Right renal pelvis (tissue), 4 donors: ENCODE results near the gene SERF2. TPM values are rescaled to one million over a fixed set of nuclear protein-coding genes. Genes with fewer than 3 reads are reported as not detected.
"Not testable (repeated sequence)": the region's sequence is repeated elsewhere in the genome, so short reads cannot be mapped to it uniquely, and the experiment has no call there.

Experiments
- DNase-seq, 4 donors: peaks; one replicate each; pipeline ENCODE4 v3.0.0-alpha.2; 2013; ENCODE audit warnings: low read depth in 4 of 4, low spot score in 3 of 4, missing footprints in 1 of 4
- polyA plus RNA-seq, 4 donors: library from polyadenylated mRNA; unstranded; fragments of 120-200 nt; gene quantifications; one replicate each; pipeline ENCODE4 v1.2.1, GENCODE V29; 2013; ENCODE audit not compliant: insufficient read length in 4 of 4

The SERF2 gene
- polyA plus RNA-seq, 4 donors: 602 to 717 (median 629) TPM

DNA sequence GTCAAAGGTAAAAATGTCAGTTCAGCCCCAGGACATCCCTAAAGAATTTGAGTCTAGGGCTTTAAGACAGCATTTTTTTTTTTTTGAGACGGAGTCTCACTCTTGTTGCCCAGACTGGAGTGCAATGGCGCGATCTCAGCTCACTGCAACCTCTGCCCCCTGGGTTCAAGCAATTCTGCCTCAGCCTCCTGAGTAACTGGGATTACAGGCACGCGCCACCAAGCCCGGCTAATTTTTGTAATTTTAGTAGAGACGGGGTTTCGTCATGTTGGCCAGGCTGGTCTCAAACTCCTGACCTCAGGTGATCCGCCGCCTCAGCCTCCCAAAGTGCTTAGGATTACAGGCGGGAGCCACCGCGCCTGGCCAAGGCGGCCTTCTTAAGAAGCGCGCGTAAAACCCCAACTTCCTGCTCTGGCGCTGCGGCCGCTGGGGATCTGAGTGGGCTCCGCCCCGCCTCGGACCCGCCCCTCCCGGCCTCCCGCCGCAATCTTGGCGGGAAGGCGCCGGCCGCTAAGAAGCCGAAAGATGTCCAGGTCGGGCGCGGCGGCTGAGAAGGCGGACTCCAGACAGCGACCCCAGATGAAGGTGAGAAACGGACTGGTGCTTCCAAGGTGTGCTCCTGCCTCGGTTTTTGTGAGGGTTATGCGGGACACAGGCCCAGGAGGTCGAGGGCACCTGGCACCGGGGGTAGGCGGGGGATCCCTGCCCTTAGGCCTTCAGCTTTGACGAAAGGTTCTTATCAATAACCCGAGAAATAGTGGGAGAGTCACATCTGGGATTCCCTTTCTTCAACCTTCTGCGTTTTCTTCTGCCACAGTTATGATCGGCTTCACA, 34.6 kb downstream of the SERF2 start, which contains the start of gene WDR76:
TSS of gene WDR76 (plus strand) at position 495 of the 834 bp plus-strand sequence. CDS start at position 526, 31 bp downstream.
- peak; percentile 55 to 65 (median 61) for DNase-seq

- no peak for DNase-seq
These were observed 36.0 kb downstream of the SERF2 start for GRCh38 chr15:43828061-43828657.

DNA sequence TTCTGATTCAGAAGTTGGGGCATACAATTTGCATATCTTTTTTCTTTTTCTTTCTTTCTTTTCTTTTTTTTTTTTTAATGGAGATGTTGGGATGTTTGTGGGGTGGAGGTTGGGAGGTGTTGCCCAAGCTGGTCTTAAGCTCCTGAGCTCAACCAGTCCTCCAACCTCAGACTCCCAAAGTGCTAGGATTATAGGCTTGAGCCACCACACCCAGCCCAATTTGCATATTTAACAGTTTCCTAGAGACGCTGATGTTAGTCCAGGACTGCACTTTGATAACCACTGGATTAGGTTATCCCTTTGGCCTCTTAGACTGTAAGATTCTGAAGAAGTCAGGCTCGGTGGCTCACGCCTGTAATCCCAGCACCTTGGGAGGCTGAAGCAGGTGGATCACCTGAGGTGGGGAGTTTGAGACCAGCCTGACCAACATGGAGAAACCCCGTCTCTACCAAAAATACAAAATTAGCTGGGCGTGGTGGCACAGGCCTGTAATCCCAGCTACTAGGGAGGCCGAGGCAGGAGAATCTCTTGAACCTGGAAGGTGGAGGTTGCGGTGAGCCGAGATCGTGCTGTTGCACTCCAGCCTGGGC, 37.9 kb downstream of the SERF2 start:
- DNase-seq: not testable (repeated sequence)

DNA sequence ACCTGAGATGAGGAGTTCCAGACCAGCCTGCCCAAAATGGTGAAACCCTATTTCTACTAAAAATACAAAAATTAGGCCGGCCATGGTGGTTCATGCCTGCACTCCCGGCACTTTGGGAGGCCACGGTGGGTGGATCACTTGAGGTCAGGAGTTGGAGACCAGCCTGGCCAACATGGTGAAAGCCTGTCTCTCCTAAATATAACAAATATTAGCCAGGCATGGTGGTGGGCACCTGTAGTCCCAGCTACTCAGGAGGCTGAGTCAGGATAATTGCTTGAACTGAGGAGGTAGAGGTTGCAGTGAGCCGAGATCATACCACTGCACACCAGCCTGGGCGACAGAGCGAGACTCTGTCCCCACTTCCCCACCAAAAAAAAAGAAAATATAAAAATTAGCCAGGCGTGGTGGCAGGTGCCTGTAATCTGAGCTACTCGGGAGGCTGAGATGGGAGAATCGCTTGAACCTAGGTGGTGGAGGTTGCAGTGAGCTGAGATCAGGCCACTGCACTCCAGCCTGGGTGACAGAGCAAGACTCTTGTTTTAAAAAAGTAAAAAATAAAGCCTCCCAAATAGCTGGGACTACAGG, 38.7 kb downstream of the SERF2 start:
- not testable (repeated sequence) for DNase-seq

GRCh38 chr15:43831519-43832052, 39.5 kb downstream of the SERF2 start:
- not testable (repeated sequence) for DNase-seq

GRCh38 chr15:43832485-43832884, 40.4 kb downstream of the SERF2 start:
- DNase-seq: not testable (repeated sequence)

DNA sequence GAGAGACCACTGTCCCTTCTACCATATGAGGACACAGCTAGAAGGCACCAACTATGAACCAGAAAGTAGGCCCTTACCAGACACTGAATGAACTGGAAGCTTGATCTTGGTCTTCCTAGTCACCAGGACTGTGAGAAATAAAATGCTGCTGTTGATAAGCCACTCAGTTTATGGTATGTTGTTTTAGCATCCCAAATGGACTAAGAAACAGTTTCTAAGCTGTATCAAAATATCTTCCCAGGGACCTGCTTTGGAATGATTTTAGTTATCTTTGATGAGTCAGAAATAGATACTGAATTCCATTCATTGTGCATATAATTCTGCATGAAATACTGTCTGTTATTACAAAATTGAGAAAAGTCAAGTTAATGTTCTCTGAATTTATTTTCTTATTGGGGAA, 53.3 kb downstream of the SERF2 start:
- no peak for DNase-seq

Other genes starting within 250 kb of the SERF2 start
- 10 to 100 TPM; 19.3 to 24.8 (median 22.8) TPM for gene PPIP5K1, start 202.1 kb upstream of the SERF2 start, polyA plus RNA-seq
- gene CKMT1B, start 198.3 kb upstream of the SERF2 start, polyA plus RNA-seq: 1 to 10 TPM; 2.5 to 4.2 (median 3.1) TPM
- 1 to 10 TPM in 2 of 4 donors, under 1 TPM in 2; 0.35 to 1.7 (median 0.92) TPM for gene STRC, start 173.5 kb upstream of the SERF2 start, polyA plus RNA-seq
- 1 to 10 TPM; 2.1 to 6.9 (median 4.2) TPM for gene CATSPER2, start 143.5 kb upstream of the SERF2 start, polyA plus RNA-seq
- gene CKMT1A, start 98.5 kb upstream of the SERF2 start, polyA plus RNA-seq: 1 to 10 TPM in 3 of 4 donors, under 1 TPM in 1; 0.84 to 3.1 (median 1.7) TPM
- gene PDIA3, start 45.9 kb upstream of the SERF2 start, polyA plus RNA-seq: 100 to 1,000 TPM; 595 to 674 (median 634) TPM
- gene ELL3, start 15.4 kb upstream of the SERF2 start, polyA plus RNA-seq: 1 to 10 TPM; 2.9 to 3.9 (median 3.1) TPM
- under 1 TPM in 1 of 4 donors, not detected in 3; 0.26 TPM for gene SERINC4, start 7.9 kb downstream of the SERF2 start, polyA plus RNA-seq
- 10 to 100 TPM in 3 of 4 donors, 1 to 10 TPM in 1; 8.6 to 13.6 (median 11.3) TPM for gene HYPK, start 8.3 kb downstream of the SERF2 start, polyA plus RNA-seq
- 10 to 100 TPM; 63.6 to 69.5 (median 67.2) TPM for gene MFAP1, start 32.4 kb downstream of the SERF2 start, polyA plus RNA-seq
- 10 to 100 TPM; 13.4 to 14.9 (median 14.7) TPM for gene WDR76, start 34.7 kb downstream of the SERF2 start, polyA plus RNA-seq